ENCODE measurements around the gene MYO18B.

The MYO18B gene

DNA sequence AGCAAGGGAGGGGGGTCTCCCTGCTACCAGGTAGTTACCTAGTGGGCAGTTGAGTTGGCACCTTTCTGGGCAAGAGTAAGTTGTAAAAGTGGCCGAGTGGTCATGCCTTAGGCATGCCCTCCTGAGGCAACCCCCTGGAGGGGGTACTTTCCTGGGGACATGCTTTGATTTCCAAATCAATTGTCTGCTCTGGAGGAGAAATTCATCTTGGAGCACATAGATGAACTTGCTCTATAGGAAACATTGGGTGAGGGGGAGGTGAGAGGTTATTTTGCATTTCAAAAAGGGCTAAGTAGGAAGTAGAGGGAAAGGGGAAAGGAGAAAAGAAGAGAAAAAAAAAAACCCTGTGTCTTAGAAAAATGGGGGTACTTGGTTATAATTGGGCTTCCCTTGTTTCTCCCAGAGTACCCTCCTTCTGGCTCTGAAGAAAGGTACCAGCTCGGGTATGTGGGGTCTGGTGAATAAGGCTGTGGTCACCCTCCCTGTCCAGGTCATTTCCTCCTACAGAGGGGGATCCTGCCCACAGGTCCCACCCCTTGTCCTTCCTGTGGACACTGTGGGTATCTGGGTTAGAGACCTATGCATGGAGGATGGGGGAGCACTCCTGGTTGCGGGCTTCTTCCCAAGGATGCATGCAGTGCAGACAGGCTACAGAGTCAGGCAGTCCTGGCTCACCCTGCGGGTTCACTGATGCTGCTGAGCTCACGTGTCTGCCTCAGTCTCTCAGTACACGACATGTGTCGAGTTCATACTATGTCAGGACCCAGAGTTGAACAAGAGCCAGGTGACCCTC, 193.5 kb downstream of the MYO18B start:
- Histone ChIP-seq H3K9me3 (ENCODE audit: control insufficient read depth, low read length) (peaks cover 6% of the 10 kb centered on the region), H3K36me3 (ENCODE audit: control insufficient read depth, insufficient read depth, low read length, severe bottlenecking) (no peaks in the 10 kb centered on the region), H3K27me3 (replicated peaks; ENCODE audit: control insufficient read depth, insufficient read depth, low read length) (peaks cover 10% of the 10 kb centered on the region), H3K4me3 (ENCODE audit: low read length) (no peak overlapping the region), H3K9ac (ENCODE audit: low read length) (no peak overlapping the region), H3K4me1 (ENCODE audit: control insufficient read depth, insufficient read depth, low read length) (no peaks in the 10 kb centered on the region)
- DNase-seq (ENCODE audit: low read depth), result no peak

DNA sequence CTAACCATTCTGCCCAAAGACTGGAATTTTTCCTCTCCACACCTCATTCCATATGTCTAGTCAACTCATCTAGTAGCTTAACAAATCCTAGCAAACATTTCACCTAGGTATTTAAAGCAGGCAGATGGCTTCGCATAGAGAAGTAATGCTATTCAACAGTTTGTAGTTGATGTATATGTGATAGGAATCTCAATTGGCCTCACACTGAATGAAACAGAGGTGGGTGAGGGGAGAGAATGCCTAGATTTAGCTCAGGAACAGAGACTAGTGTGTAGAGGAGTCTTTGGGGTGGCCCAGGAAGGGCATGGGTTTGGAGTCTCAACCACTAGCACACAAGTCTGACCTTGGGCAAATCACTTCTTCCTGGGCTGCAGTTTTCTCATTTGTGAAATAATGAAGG, 196.2 kb downstream of the MYO18B start:
- DNase-seq (ENCODE audit: low read depth), result no peak
- peaks cover 16% of the 10 kb centered on the region for H3K27me3 ChIP-seq (replicated peaks; ENCODE audit: control insufficient read depth, insufficient read depth, low read length)

DNA sequence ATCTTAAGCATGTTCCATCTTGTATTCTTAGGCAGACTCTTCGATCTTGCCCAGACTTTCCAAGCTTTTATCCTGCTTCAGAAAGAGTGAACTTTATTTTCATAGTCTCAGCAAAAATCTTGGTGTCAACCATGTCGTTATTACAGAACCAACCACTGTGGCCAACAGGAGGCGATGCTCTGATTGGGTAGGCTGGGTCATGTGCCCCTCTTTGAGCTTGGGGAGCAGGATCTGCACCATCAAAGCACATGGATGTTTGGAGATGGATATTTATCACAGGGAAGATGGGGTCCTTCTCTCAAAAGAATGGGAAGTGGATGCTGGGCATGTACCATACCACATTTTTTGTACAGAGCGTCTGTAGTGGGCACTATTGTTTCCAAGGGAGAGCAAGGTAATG, 197.4 kb downstream of the MYO18B start:
- no peak overlapping the region for H3K9ac ChIP-seq (ENCODE audit: low read length)
- H3K4me1 ChIP-seq (ENCODE audit: control insufficient read depth, insufficient read depth, low read length), result no peaks in the 10 kb centered on the region
- H3K36me3 ChIP-seq (ENCODE audit: control insufficient read depth, insufficient read depth, low read length, severe bottlenecking), result no peaks in the 10 kb centered on the region
- H3K9me3 ChIP-seq (ENCODE audit: control insufficient read depth, low read length), result peaks cover 2% of the 10 kb centered on the region
- DNase-seq (ENCODE audit: low read depth), result no peak
- peaks cover 15% of the 10 kb centered on the region for H3K27me3 ChIP-seq (replicated peaks; ENCODE audit: control insufficient read depth, insufficient read depth, low read length)
- no peak overlapping the region for H3K4me3 ChIP-seq (ENCODE audit: low read length)

More for the DNA sequence above, 196.2 kb downstream of the MYO18B start:
- Histone ChIP-seq H3K9ac (ENCODE audit: low read length) (no peak overlapping the region), H3K4me1 (ENCODE audit: control insufficient read depth, insufficient read depth, low read length) (no peaks in the 10 kb centered on the region), H3K36me3 (ENCODE audit: control insufficient read depth, insufficient read depth, low read length, severe bottlenecking) (no peaks in the 10 kb centered on the region), H3K9me3 (ENCODE audit: control insufficient read depth, low read length) (peaks cover 6% of the 10 kb centered on the region), H3K4me3 (ENCODE audit: low read length) (no peak overlapping the region)

DNA sequence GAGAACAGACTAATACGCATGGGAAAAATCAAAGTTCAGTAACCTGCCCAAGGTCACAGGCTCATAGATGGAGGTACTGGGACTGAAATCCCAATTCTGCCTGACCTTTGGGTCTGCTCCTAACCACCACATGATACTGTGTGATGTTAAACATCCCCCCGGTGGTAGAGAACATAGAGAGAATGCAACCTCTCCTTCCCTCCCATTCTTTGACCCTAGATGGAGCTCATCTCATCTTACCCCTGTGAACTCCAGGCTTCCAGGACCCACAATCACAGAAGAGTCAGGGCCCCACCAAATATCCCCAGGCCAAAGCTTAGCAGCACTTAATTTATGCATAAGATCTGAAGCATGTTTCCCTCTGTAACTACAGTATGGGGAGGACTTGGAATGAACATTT, 198.5 kb downstream of the MYO18B start:
- no peak overlapping the region for H3K9ac ChIP-seq (ENCODE audit: low read length)
- H3K4me1 ChIP-seq (ENCODE audit: control insufficient read depth, insufficient read depth, low read length), result no peaks in the 10 kb centered on the region
- DNase-seq (ENCODE audit: low read depth), result no peak
- no peaks in the 10 kb centered on the region for H3K36me3 ChIP-seq (ENCODE audit: control insufficient read depth, insufficient read depth, low read length, severe bottlenecking)
- H3K27me3 ChIP-seq (replicated peaks; ENCODE audit: control insufficient read depth, insufficient read depth, low read length), result peaks cover 15% of the 10 kb centered on the region
- peaks cover 2% of the 10 kb centered on the region for H3K9me3 ChIP-seq (ENCODE audit: control insufficient read depth, low read length)
- H3K4me3 ChIP-seq (ENCODE audit: low read length), result no peak overlapping the region

DNA sequence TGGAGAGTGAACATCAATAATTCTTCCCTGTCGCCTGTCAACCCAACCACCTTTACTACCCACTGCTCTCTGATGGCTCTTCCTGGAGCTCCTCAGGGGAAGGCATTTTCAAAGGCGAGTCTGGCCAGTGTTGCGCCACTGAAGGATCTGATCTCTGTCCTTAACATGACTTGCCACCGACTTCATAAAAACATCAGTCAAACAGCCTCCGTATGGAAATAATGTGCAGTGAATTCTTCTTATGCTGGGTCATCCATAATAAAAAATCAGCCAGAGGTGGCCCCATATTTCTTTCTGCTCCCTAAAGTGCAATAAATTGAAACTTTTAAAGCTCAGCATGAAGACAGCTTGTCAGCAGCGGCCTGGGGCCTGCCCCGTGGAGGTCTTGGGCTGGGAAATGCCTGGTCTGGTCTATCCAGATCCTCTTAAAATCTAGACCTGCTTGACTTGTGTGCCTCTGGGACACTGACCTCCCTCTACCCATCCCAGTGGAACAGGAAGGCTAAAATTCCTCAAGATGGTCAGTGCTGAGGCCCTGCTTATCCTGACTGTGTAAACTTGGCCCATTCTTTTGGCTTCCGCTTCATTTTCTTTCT, 199.5 kb downstream of the MYO18B start:
- Histone ChIP-seq H3K9ac (ENCODE audit: low read length) (no peak overlapping the region), H3K9me3 (ENCODE audit: control insufficient read depth, low read length) (peaks cover 2% of the 10 kb centered on the region), H3K27me3 (replicated peaks; ENCODE audit: control insufficient read depth, insufficient read depth, low read length) (peaks cover 18% of the 10 kb centered on the region)

DNA sequence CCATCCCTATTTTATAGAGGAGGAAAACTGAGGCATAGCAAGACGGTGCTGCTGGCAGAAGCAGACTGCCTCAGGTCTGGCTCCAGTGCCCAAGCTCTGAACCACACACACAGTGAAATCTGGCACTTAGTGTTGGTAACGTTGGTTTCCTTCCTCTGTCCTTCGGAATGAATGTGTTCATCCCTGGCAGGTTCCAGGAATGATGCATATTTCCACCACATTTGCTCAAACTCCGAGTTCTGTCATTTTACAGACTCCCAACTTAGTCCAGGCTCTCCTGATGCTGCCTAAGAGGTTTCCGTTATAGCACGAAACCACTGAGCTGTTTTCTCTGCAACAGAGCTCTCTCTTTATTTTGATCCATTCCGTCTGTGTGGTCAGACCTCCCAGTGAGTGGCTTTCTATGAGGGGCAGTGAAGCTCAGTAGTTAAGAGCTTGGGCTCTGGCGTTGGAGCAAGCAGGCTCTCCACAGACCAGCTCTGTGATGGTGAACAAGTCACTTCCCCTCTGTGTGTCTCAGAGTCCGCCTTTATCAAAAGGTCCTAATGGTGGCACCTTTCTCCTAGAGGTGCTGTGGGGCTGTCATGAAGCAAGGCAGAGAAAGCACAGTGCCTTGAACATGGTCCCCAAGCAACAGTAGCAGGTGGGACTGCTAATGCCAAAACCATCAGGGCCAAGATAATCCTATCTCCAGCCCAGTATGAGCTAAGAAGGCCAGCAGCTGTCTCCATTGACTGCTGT, 200.3 kb downstream of the MYO18B start:
- H3K36me3 ChIP-seq (ENCODE audit: control insufficient read depth, insufficient read depth, low read length, severe bottlenecking), result no peaks in the 10 kb centered on the region
- no peak overlapping the region for H3K9ac ChIP-seq (ENCODE audit: low read length)
- no peaks in the 10 kb centered on the region for H3K4me1 ChIP-seq (ENCODE audit: control insufficient read depth, insufficient read depth, low read length)
- DNase-seq (ENCODE audit: low read depth), result no peak
- H3K9me3 ChIP-seq (ENCODE audit: control insufficient read depth, low read length), result peaks cover 2% of the 10 kb centered on the region
- H3K27me3 ChIP-seq (replicated peaks; ENCODE audit: control insufficient read depth, insufficient read depth, low read length), result peaks cover 18% of the 10 kb centered on the region
- H3K4me3 ChIP-seq (ENCODE audit: low read length), result no peak overlapping the region

More for the DNA sequence above, 199.5 kb downstream of the MYO18B start:
- no peak overlapping the region for H3K4me3 ChIP-seq (ENCODE audit: low read length)
- H3K4me1 ChIP-seq (ENCODE audit: control insufficient read depth, insufficient read depth, low read length), result no peaks in the 10 kb centered on the region
- no peaks in the 10 kb centered on the region for H3K36me3 ChIP-seq (ENCODE audit: control insufficient read depth, insufficient read depth, low read length, severe bottlenecking)
- no peak for DNase-seq (ENCODE audit: low read depth)

DNA sequence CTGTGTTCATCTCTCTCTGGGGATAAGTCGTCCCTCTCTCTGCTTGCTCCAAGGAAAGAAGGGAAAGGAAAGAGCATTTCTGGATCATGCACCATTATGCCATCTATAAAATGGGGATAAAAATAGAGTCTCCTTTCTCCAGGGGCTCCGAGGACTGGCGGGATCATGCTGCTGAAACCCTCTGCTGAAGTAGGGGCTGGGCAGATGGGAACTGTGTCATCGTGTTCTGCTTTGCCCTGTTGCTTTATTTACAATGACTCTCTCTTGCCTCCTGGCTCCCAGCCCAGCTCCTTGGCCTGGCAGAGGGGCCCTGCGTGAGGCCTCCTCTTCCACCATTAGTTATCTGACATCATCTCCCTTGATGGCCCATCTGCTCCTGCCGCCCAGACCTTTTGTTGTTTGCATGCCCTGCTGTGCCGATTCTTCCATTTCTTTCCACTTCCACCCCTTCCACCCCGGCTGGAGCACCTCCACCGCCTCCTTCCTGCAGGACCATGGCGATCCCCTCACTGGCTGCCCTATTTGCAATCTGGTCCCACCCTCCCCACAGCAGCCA, 200.9 kb downstream of the MYO18B start:
- H3K27me3 ChIP-seq (replicated peaks; ENCODE audit: control insufficient read depth, insufficient read depth, low read length), result peaks cover 18% of the 10 kb centered on the region
- H3K4me3 ChIP-seq (ENCODE audit: low read length), result no peak overlapping the region
- DNase-seq (ENCODE audit: low read depth), result no peak
- H3K36me3 ChIP-seq (ENCODE audit: control insufficient read depth, insufficient read depth, low read length, severe bottlenecking), result no peaks in the 10 kb centered on the region
- peaks cover 2% of the 10 kb centered on the region for H3K9me3 ChIP-seq (ENCODE audit: control insufficient read depth, low read length)
- no peaks in the 10 kb centered on the region for H3K4me1 ChIP-seq (ENCODE audit: control insufficient read depth, insufficient read depth, low read length)
- no peak overlapping the region for H3K9ac ChIP-seq (ENCODE audit: low read length)

DNA sequence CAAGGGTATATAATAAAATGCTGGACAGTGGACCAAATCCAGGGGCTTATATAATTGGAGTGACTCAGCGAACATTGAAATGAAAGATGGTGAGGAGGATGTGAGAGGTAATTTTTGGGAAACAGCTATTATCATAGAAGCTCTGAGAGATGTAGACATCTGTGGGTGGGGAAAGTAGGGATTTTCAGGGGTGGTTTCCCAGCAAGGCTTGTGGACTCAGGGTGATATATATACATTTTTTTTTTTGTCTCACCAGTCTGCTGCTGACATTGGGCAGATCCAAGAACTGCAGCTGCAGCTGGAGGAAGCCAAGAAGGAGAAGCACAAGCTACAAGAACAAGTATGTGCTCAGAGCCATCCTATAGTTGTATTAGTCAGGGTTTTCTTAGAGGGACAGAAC, 208.1 kb downstream of the MYO18B start:
- DNase-seq (ENCODE audit: low read depth), result no peak
- Histone ChIP-seq H3K27me3 (replicated peaks; ENCODE audit: control insufficient read depth, insufficient read depth, low read length) (peaks cover 10% of the 10 kb centered on the region), H3K9ac (ENCODE audit: low read length) (no peak overlapping the region), H3K9me3 (ENCODE audit: control insufficient read depth, low read length) (no peaks in the 10 kb centered on the region), H3K4me3 (ENCODE audit: low read length) (no peak overlapping the region), H3K4me1 (ENCODE audit: control insufficient read depth, insufficient read depth, low read length) (no peaks in the 10 kb centered on the region), H3K36me3 (ENCODE audit: control insufficient read depth, insufficient read depth, low read length, severe bottlenecking) (no peaks in the 10 kb centered on the region)

DNA sequence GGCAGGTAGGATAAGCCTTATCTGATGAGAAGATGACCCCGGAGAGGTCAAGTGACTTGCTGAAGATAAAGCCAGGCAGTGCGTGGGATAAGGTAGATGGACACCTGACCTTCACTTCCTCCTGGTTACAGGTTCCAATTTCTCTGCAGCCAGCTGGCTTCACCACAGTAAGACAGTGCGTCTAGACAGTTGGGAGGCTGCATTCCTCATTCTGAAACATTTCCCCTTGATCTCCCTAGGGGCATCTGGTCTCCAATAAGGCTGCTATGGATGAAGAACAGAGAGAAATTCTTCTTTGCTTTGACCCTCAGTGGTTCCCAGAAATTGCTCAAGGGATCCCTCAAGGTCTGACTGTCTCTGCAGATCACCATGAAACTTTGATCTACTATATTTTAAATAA, 211.3 kb downstream of the MYO18B start:
- no peaks in the 10 kb centered on the region for H3K4me1 ChIP-seq (ENCODE audit: control insufficient read depth, insufficient read depth, low read length)
- no peak overlapping the region for H3K9ac ChIP-seq (ENCODE audit: low read length)
- peaks cover 11% of the 10 kb centered on the region for H3K27me3 ChIP-seq (replicated peaks; ENCODE audit: control insufficient read depth, insufficient read depth, low read length)
- DNase-seq (ENCODE audit: low read depth), result no peak
- H3K4me3 ChIP-seq (ENCODE audit: low read length), result no peak overlapping the region
- no peaks in the 10 kb centered on the region for H3K36me3 ChIP-seq (ENCODE audit: control insufficient read depth, insufficient read depth, low read length, severe bottlenecking)
- H3K9me3 ChIP-seq (ENCODE audit: control insufficient read depth, low read length), result no peaks in the 10 kb centered on the region

DNA sequence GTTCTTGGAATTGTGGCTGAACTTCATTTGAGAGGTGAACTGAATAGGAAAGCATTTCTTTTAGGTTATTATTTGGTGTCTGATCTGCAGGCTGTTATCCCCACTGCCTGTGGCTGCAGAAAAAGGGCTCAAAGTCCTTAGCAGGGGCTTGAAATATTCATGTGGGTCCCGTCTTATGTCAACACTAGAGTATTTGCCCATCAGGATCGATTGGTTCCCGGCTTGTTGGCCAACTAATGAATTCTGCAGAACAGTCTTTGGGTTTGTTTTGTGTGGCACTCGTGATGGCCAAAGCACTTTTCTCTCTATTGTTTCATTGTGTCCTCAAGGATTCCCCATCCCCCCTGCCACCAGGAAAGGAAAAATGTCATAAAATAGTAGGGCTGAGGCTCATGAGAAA, 211.9 kb downstream of the MYO18B start:
- Histone ChIP-seq H3K9me3 (ENCODE audit: control insufficient read depth, low read length) (no peaks in the 10 kb centered on the region), H3K36me3 (ENCODE audit: control insufficient read depth, insufficient read depth, low read length, severe bottlenecking) (no peaks in the 10 kb centered on the region)
- no peak for DNase-seq (ENCODE audit: low read depth)

DNA sequence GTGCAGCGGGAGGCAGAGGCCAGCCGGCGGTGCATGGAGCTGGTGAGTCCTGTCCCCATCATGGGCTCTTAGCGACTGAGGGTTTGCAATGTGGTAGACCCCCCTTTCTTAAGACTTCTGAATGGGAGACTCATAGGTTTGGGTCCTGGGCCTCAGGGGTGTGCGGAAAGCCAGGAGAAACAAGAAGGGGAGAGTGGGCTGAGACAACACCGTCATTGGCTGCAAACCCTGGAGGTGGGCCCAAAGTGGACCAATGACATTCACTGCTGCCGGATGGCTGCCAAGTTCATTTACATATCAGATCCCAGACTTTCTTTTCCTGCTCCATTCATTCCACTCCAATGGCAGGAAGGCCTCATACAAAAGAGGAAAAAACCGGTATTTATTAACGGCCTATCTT, 213.3 kb downstream of the MYO18B start:
- Histone ChIP-seq H3K9ac (ENCODE audit: low read length) (no peak overlapping the region), H3K9me3 (ENCODE audit: control insufficient read depth, low read length) (no peaks in the 10 kb centered on the region), H3K27me3 (replicated peaks; ENCODE audit: control insufficient read depth, insufficient read depth, low read length) (peaks cover 14% of the 10 kb centered on the region), H3K4me1 (ENCODE audit: control insufficient read depth, insufficient read depth, low read length) (no peaks in the 10 kb centered on the region), H3K4me3 (ENCODE audit: low read length) (no peak overlapping the region), H3K36me3 (ENCODE audit: control insufficient read depth, insufficient read depth, low read length, severe bottlenecking) (no peaks in the 10 kb centered on the region)
- no peak for DNase-seq (ENCODE audit: low read depth)

More for the DNA sequence above, 211.9 kb downstream of the MYO18B start:
- Histone ChIP-seq H3K4me1 (ENCODE audit: control insufficient read depth, insufficient read depth, low read length) (no peaks in the 10 kb centered on the region), H3K9ac (ENCODE audit: low read length) (no peak overlapping the region), H3K4me3 (ENCODE audit: low read length) (no peak overlapping the region), H3K27me3 (replicated peaks; ENCODE audit: control insufficient read depth, insufficient read depth, low read length) (peaks cover 11% of the 10 kb centered on the region)

All from adipocyte (in vitro differentiated cells).